Neural progenitor cell (in vitro differentiated cells): ENCODE results near the gene SLC25A4. TPM values are rescaled to one million over a fixed set of nuclear protein-coding genes. Genes with fewer than 3 reads are reported as not detected.
"Not testable (repeated sequence)": the region's sequence is repeated elsewhere in the genome, so short reads cannot be mapped to it uniquely, and the experiment has no call there.

Experiments used
- DNase-seq: peaks from one replicate; pipeline ENCODE4 v3.0.0-alpha.2; 2016; ENCODE audit warnings: low spot score
- H2AFZ ChIP-seq: fragments of 200-600 bp; sonication (generic); replicated peaks from 2 replicates; pipeline ENCODE4 v1.6.1; 2016; ENCODE audit warnings: antibody characterized with exemption
- H3F3A ChIP-seq: fragments of 200-600 bp; sonication (generic); 2 replicates; pipeline ENCODE4 v1.6.1; 2016; ENCODE audit warnings: antibody characterized with exemption, low read depth
- H3K27ac ChIP-seq: fragments of 200-600 bp; sonication (generic); 2 replicates; pipeline ENCODE4 v1.5.1; 2016; ENCODE audit warnings: mild to moderate bottlenecking
- H3K27me3 ChIP-seq: fragments of 200-600 bp; sonication (generic); 2 replicates; pipeline ENCODE4 v1.6.1; 2016; ENCODE audit warnings: mild to moderate bottlenecking, moderate library complexity
- H3K36me3 ChIP-seq: fragments of 200-600 bp; sonication (generic); 2 replicates; pipeline ENCODE4 v1.5.1; 2016
- H3K4me1 ChIP-seq: fragments of 200-600 bp; sonication (generic); 2 replicates; pipeline ENCODE4 v1.6.1; 2016; ENCODE audit warnings: mixed run types
- H3K4me2 ChIP-seq: fragments of 200-600 bp; sonication (generic); 2 replicates; pipeline ENCODE4 v1.6.1; 2016
- H3K4me3 ChIP-seq: fragments of 200-600 bp; sonication (generic); 2 replicates; pipeline ENCODE4 v1.5.1; 2016
- H3K79me2 ChIP-seq: fragments of 200-600 bp; sonication (generic); 2 replicates; pipeline ENCODE4 v1.6.1; 2016; ENCODE audit warnings: low read depth
- H3K9ac ChIP-seq: fragments of 200-600 bp; sonication (generic); 2 replicates; pipeline ENCODE4 v1.6.1; 2016
- H3K9me3 ChIP-seq: fragments of 200-600 bp; sonication (generic); 2 replicates; pipeline ENCODE4 v1.5.1; 2016; ENCODE audit warnings: low read depth
- H4K20me1 ChIP-seq: fragments of 200-600 bp; sonication (generic); 2 replicates; pipeline ENCODE4 v1.6.1; 2016; ENCODE audit warnings: low read depth
- H3K27ac Mint-ChIP-seq: 3 replicates; pipeline ENCODE4 v1.8.0; 2021; ENCODE audit warnings: mixed read lengths
- H3K27me3 Mint-ChIP-seq: 2 replicates; pipeline ENCODE4 v1.8.0; 2022; ENCODE audit warnings: low read depth, mild to moderate bottlenecking, inconsistent platforms, moderate library complexity, mixed read lengths; ENCODE audit not compliant: insufficient read depth
- H3K36me3 Mint-ChIP-seq: 3 replicates; pipeline ENCODE4 v1.8.0; 2021; ENCODE audit warnings: mixed read lengths
- H3K4me1 Mint-ChIP-seq: 3 replicates; pipeline ENCODE4 v1.8.0; 2021; ENCODE audit warnings: mixed read lengths
- H3K4me3 Mint-ChIP-seq: 3 replicates; pipeline ENCODE4 v1.8.0; 2021; ENCODE audit warnings: mild to moderate bottlenecking, moderate library complexity, mixed read lengths
- H3K9me3 Mint-ChIP-seq: 3 replicates; pipeline ENCODE4 v1.8.0; 2020; ENCODE audit warnings: mixed read lengths
- EZH2 ChIP-seq: fragments of 200-600 bp; sonication (generic); IDR thresholded peaks from 2 replicates; pipeline ENCODE4 v1.6.1; 2017; ENCODE audit warnings: antibody characterized with exemption, mild to moderate bottlenecking, moderate library complexity
- EZH2phosphoT487 ChIP-seq: fragments of 200-600 bp; sonication (generic); IDR thresholded peaks from 2 replicates; pipeline ENCODE4 v1.6.1; 2017; ENCODE audit warnings: antibody characterized with exemption
- total RNA-seq: library from RNA; depleted of rRNA; stranded (reverse); fragments of >200 nt; gene quantifications from 2 replicates; pipeline ENCODE4 v1.2.3, GENCODE V29; 2015; ENCODE audit warnings: low replicate concordance
- TF ChIP-seq, protein P1 (sequence below): fragments of 200-600 bp; sonication (generic); IDR thresholded peaks from 2 replicates; pipeline ENCODE4 v1.5.1; 2017; ENCODE audit warnings: antibody characterized with exemption, mild to moderate bottlenecking

Gene SLC25A4
- total RNA-seq, 1 donor from 2014 or later = 14.7 TPM

DNA sequence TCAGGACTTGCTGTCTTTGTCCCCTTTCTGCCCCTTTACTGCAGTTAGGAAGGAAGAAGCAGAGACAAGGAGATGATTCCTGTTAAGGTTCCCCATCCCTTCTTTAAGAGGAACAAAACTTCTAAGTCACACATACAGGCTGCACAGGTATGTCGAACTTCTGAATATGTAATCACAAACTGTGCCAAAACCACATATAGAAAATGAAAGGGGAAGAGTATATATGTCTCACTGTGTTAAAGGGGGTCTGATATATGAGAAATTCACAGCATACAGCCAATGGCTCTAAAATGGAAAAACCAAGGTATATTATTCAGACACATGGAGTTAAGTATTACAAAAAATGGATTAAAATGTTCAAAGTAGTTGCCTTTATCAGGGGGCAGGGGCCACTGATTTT is 49.0 kb downstream of the SLC25A4 start:
- Histone ChIP-seq H3K79me2 (peaks cover 52% of the 10 kb centered on the region), H3K9me3 (no peaks in the 10 kb centered on the region), H3K4me3 (no peak overlapping the region), H3K36me3 (no peaks in the 10 kb centered on the region), H3K27me3 (no peaks in the 10 kb centered on the region), H4K20me1 (peaks cover 14% of the 10 kb centered on the region), H2AFZ (no peak overlapping the region), H3K9ac (no peak overlapping the region), H3F3A (no peaks in the 10 kb centered on the region), H3K27ac (no peak overlapping the region), H3K4me1 (no peaks in the 10 kb centered on the region), H3K4me2 (no peak overlapping the region)
- Mint-ChIP-seq H3K27me3 (peaks cover 2% of the 10 kb centered on the region), H3K9me3 (no peaks in the 10 kb centered on the region), H3K4me1 (no peaks in the 10 kb centered on the region), H3K36me3 (peaks cover 13% of the 10 kb centered on the region), H3K27ac (no peak overlapping the region), H3K4me3 (no peak overlapping the region)
- no peak for TF ChIP-seq EZH2phosphoT487
- no peak for DNase-seq

DNA sequence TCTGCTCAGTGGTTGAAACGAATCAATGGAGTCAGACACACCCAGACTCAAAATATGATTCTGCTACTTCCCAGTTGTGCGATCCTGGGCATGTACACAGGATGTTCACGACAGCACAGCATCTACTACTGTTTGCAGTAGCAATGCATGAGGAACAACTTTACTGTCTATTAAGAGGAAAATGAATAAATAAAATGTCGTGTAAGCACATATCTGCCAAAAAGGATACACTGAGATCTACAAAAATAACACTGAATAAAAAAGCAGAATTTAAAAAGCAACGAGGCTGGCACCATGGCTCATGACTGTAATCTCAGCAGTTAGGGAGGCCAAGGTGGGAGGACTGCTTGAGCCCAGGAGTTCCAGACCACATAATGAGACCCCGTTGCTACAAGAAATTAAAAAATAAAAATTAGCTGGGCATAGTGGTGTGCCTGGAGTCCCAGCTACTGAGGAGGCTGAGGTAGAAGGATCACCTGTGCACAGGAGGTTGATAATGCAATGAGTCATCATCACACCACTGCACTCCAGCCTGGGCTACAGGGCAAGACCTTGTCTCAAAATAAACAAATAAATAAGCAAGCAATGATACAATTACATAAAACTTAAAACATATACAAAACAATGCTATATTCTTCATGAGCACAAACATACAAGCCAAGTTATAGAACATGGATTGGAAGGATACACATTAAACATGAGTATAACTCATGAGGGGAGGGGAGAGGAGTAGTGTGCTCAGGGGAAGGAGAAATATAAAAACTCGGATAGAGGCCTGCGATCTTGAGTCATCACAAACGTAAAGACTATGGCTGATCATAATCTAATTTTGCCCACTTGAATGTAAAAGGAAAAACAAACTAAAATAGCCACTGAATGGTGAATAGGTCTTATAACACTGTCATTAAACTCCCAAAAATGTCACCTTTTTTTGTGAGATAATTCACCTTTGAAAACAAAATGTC is 52.1 kb downstream of the SLC25A4 start:
- Histone ChIP-seq H3K9ac (no peak overlapping the region), H3K4me3 (no peak overlapping the region), H3K27ac (no peak overlapping the region), H3F3A (no peaks in the 10 kb centered on the region), H3K79me2 (peaks cover 74% of the 10 kb centered on the region), H3K4me1 (no peaks in the 10 kb centered on the region), H3K36me3 (no peaks in the 10 kb centered on the region), H3K9me3 (no peaks in the 10 kb centered on the region), H3K4me2 (no peak overlapping the region), H2AFZ (no peak overlapping the region), H3K27me3 (no peaks in the 10 kb centered on the region), H4K20me1 (peaks cover 13% of the 10 kb centered on the region)
- Mint-ChIP-seq H3K4me3 (no peak overlapping the region), H3K9me3 (no peaks in the 10 kb centered on the region), H3K36me3 (peaks cover 9% of the 10 kb centered on the region), H3K27me3 (peaks cover 2% of the 10 kb centered on the region), H3K4me1 (no peaks in the 10 kb centered on the region), H3K27ac (no peak overlapping the region)
- TF ChIP-seq, protein P1, sequence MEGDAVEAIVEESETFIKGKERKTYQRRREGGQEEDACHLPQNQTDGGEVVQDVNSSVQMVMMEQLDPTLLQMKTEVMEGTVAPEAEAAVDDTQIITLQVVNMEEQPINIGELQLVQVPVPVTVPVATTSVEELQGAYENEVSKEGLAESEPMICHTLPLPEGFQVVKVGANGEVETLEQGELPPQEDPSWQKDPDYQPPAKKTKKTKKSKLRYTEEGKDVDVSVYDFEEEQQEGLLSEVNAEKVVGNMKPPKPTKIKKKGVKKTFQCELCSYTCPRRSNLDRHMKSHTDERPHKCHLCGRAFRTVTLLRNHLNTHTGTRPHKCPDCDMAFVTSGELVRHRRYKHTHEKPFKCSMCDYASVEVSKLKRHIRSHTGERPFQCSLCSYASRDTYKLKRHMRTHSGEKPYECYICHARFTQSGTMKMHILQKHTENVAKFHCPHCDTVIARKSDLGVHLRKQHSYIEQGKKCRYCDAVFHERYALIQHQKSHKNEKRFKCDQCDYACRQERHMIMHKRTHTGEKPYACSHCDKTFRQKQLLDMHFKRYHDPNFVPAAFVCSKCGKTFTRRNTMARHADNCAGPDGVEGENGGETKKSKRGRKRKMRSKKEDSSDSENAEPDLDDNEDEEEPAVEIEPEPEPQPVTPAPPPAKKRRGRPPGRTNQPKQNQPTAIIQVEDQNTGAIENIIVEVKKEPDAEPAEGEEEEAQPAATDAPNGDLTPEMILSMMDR = no peak
- TF ChIP-seq EZH2phosphoT487 (no peak), EZH2 (no peak)
- DNase-seq = no peak

DNA sequence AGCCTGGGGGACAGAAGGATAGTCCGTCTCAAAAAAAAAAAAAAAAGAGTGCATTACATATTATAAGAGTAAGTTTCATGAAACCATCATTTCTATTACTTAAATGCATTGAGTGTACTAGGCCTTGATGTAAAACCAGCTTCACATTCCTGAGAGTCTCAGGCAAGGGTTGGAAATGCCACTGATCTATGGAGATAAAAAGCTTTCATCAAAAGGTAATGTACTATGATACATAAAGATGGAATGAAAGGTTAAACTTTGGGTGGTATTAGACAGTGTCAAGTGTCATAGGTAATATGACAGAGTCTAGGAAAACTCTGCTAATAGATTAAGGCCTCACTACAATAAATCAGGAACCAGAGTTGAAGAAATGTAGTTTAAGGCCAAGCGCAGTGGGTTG is 53.4 kb downstream of the SLC25A4 start:
- TF ChIP-seq, protein P1 = no peak
- no peak overlapping the region for H3K4me3 Mint-ChIP-seq
- H3K36me3 ChIP-seq = no peaks in the 10 kb centered on the region
- H3F3A ChIP-seq = no peaks in the 10 kb centered on the region
- H3K4me2 ChIP-seq = no peak overlapping the region
- no peak overlapping the region for H3K4me3 ChIP-seq
- H3K9me3 ChIP-seq = no peaks in the 10 kb centered on the region
- no peaks in the 10 kb centered on the region for H3K4me1 Mint-ChIP-seq
- no peak overlapping the region for H3K27ac ChIP-seq
- peaks cover 11% of the 10 kb centered on the region for H4K20me1 ChIP-seq
- no peak overlapping the region for H2AFZ ChIP-seq
- no peak for DNase-seq
- peaks cover 86% of the 10 kb centered on the region for H3K79me2 ChIP-seq
- H3K36me3 Mint-ChIP-seq = peaks cover 7% of the 10 kb centered on the region
- H3K27me3 Mint-ChIP-seq = peaks cover 2% of the 10 kb centered on the region
- no peak overlapping the region for H3K9ac ChIP-seq
- no peaks in the 10 kb centered on the region for H3K9me3 Mint-ChIP-seq
- no peak overlapping the region for H3K27ac Mint-ChIP-seq
- H3K27me3 ChIP-seq = no peaks in the 10 kb centered on the region
- H3K4me1 ChIP-seq = no peaks in the 10 kb centered on the region

DNA sequence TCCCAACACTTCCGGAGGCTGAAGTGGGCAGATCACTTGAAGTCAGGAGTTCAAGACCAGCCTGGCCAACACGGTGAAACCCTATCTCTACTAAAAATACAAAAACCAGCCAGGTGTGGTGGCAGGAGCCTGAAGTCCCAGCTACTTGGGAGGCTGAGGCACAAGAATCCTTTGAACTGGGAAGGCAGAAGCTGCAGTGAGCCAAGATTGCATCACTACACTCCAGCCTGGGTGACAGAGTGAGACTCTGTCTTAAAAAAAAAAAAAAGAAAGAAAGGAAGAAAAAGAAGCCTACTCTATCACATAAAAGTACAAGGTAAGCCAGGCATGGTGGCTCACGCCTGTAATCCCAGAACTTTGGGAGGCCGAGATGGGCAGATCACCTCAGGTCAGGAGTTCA is 55.1 kb downstream of the SLC25A4 start:
- not testable (repeated sequence) for H3F3A ChIP-seq, H3K9me3 Mint-ChIP-seq, H3K27me3 ChIP-seq, H3K9ac ChIP-seq, H3K4me2 ChIP-seq, H3K4me3 Mint-ChIP-seq, H2AFZ ChIP-seq, H3K9me3 ChIP-seq, H3K27ac Mint-ChIP-seq, H3K36me3 ChIP-seq, H3K36me3 Mint-ChIP-seq, H3K4me3 ChIP-seq, DNase-seq, H3K27me3 Mint-ChIP-seq, H4K20me1 ChIP-seq, H3K27ac ChIP-seq
- H3K4me1 ChIP-seq = peaks cover 17% of the 10 kb centered on the region
- H3K79me2 ChIP-seq = peaks cover 92% of the 10 kb centered on the region
- peaks cover 17% of the 10 kb centered on the region for H3K4me1 Mint-ChIP-seq

Other genes starting within 250 kb of the SLC25A4 start
- gene HELT, start 124.8 kb upstream of the SLC25A4 start, total RNA-seq = not detected in 2 replicates
- 45.6 and 78.6 TPM in 2 replicates for gene CFAP97, start 60.7 kb downstream of the SLC25A4 start, total RNA-seq
- gene SNX25, start 66.3 kb downstream of the SLC25A4 start, total RNA-seq = 39.2 and 50.8 TPM in 2 replicates